Smooth muscle cell (in vitro differentiated cells): ENCODE measurements around the gene TRMT2A. TPM values are rescaled to one million over a fixed set of nuclear protein-coding genes. Genes with fewer than 3 reads are reported as not detected.

Experiments used
- DNase-seq: peaks from one replicate; lab custom pipeline; 2025; ENCODE audit not compliant: unreplicated experiment; lab: John Stamatoyannopoulos, UW
- H2AFZ ChIP-seq: fragments of 200-600 bp; sonication (generic); 2 replicates; pipeline ENCODE4 v1.6.0; 2016; ENCODE audit warnings: antibody characterized with exemption, low read depth, mild to moderate bottlenecking
- H3F3A ChIP-seq: fragments of 200-600 bp; sonication (generic); 2 replicates; pipeline ENCODE4 v1.6.0; 2017; ENCODE audit warnings: antibody characterized with exemption, low read depth
- H3K27ac ChIP-seq: fragments of 200-600 bp; sonication (generic); 2 replicates; pipeline ENCODE4 v1.5.1; 2016; ENCODE audit warnings: low read depth, mild to moderate bottlenecking
- H3K27me3 ChIP-seq: fragments of 200-600 bp; sonication (generic); 2 replicates; pipeline ENCODE4 v1.6.1; 2016; ENCODE audit warnings: low read depth, mild to moderate bottlenecking
- H3K36me3 ChIP-seq: fragments of 200-600 bp; sonication (generic); 2 replicates; pipeline ENCODE4 v1.5.1; 2016; ENCODE audit warnings: low read depth
- H3K4me1 ChIP-seq: fragments of 200-600 bp; sonication (generic); 2 replicates; pipeline ENCODE4 v1.5.1; 2016; ENCODE audit warnings: low read depth
- H3K4me2 ChIP-seq: fragments of 200-600 bp; sonication (generic); 2 replicates; pipeline ENCODE4 v1.6.0; 2016; ENCODE audit warnings: mild to moderate bottlenecking
- H3K4me3 ChIP-seq: fragments of 200-600 bp; sonication (generic); 2 replicates; pipeline ENCODE4 v1.5.1; 2016; ENCODE audit warnings: mild to moderate bottlenecking
- H3K79me2 ChIP-seq: fragments of 200-600 bp; sonication (generic); 2 replicates; pipeline ENCODE4 v1.6.0; 2016; ENCODE audit warnings: low read depth, mild to moderate bottlenecking
- H3K9ac ChIP-seq: fragments of 200-600 bp; sonication (generic); 2 replicates; pipeline ENCODE4 v1.6.0; 2016; ENCODE audit warnings: low read depth
- H3K9me3 ChIP-seq: fragments of 200-600 bp; sonication (generic); replicated peaks from 2 replicates; pipeline ENCODE4 v1.5.1; 2016; ENCODE audit warnings: low read depth
- H4K20me1 ChIP-seq: fragments of 200-600 bp; sonication (generic); 2 replicates; pipeline ENCODE4 v1.6.0; 2016; ENCODE audit warnings: low read depth
- CTCF ChIP-seq: fragments of 200-600 bp; sonication (generic); IDR thresholded peaks from 2 replicates; pipeline ENCODE4 v1.5.1; 2017; ENCODE audit warnings: borderline replicate concordance, mild to moderate bottlenecking, antibody characterized with exemption; ENCODE audit not compliant: insufficient read depth, poor library complexity, severe bottlenecking
- WGBS: methylation state at CpG from one replicate; pipeline ENCODE4 v1.1.7; 2016; ENCODE audit warnings: low lambda C conversion rate; 5-methylcytosine and 5-hydroxymethylcytosine counted together
- polyA plus RNA-seq: library from polyadenylated mRNA; unstranded; fragments of >200 nt; fragmentation: Nextera tagmentation; extraction: Ambion mirVana; gene quantifications from 2 replicates; pipeline ENCODE4 v1.2.1, GENCODE V29; 2016
- total RNA-seq: library from RNA; depleted of rRNA; stranded (reverse); fragments of >200 nt; gene quantifications from 2 replicates; pipeline ENCODE4 v1.2.3, GENCODE V29; 2014

The TRMT2A gene
- total and polyA plus RNA-seq, 2 experiments from 2014 or later: 21.1 to 32.1 TPM

- Histone ChIP-seq H3F3A (peaks cover 16% of the 10 kb centered on the region), H3K4me1 (peaks cover 7% of the 10 kb centered on the region), H3K36me3 (peaks cover 4% of the 10 kb centered on the region), H3K79me2 (peaks cover 40% of the 10 kb centered on the region), H3K4me2 (peak overlapping the region; percentile 93), H2AFZ (peak overlapping the region; percentile 46), H3K27me3 (no peaks in the 10 kb centered on the region), H4K20me1 (peaks cover 39% of the 10 kb centered on the region), H3K4me3 (peak overlapping the region; percentile 73), H3K9me3 (no peaks in the 10 kb centered on the region), H3K27ac (peak overlapping the region; percentile 57), H3K9ac (peak overlapping the region; percentile 58)
- DNase-seq: peak; percentile 45
- 16% methylated on average over 44 of the region's 70 CpGs for WGBS
- no peak for TF ChIP-seq CTCF
Measured at GRCh38 chr22:20130731-20131596, 13.9 kb upstream of the TRMT2A start.

GRCh38 chr22:20130319-20130718, 13.3 kb upstream of the TRMT2A start:
- Histone ChIP-seq H3K27me3 (no peaks in the 10 kb centered on the region), H3K9ac (no peak overlapping the region), H3K79me2 (peaks cover 34% of the 10 kb centered on the region), H3K27ac (peak overlapping the region; percentile 57), H2AFZ (no peak overlapping the region), H3K4me1 (peaks cover 7% of the 10 kb centered on the region), H3K9me3 (no peaks in the 10 kb centered on the region), H3K4me3 (no peak overlapping the region), H3K4me2 (no peak overlapping the region), H3F3A (peaks cover 16% of the 10 kb centered on the region), H4K20me1 (peaks cover 33% of the 10 kb centered on the region), H3K36me3 (peaks cover 5% of the 10 kb centered on the region)
- TF ChIP-seq CTCF: no peak
- 96% methylated on average over 3 of the region's 3 CpGs for WGBS
- no peak for DNase-seq

DNA sequence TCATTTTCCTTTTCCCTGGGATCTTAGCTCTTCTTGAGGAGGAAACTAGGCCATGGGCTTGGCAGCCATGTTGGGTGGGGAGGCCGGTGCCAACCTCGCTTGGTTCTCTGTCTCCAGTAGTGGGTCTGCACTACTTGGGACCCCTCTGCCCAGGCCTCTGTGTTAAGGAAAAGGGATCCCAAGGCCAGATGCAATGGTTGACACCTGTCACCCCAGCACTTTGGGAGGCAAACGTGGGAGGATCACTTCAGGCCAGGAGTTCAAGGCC, 12.7 kb upstream of the TRMT2A start:
- Histone ChIP-seq H2AFZ (no peak overlapping the region), H3K9me3 (no peaks in the 10 kb centered on the region), H3K4me3 (no peak overlapping the region), H3K79me2 (peaks cover 28% of the 10 kb centered on the region), H4K20me1 (peaks cover 30% of the 10 kb centered on the region), H3K4me1 (peaks cover 7% of the 10 kb centered on the region), H3K27ac (no peak overlapping the region), H3F3A (peaks cover 16% of the 10 kb centered on the region), H3K4me2 (no peak overlapping the region), H3K9ac (no peak overlapping the region), H3K36me3 (peaks cover 5% of the 10 kb centered on the region), H3K27me3 (no peaks in the 10 kb centered on the region)
- no peak for TF ChIP-seq CTCF
- 96% methylated on average over 3 of the region's 3 CpGs for WGBS
- DNase-seq: no peak
